NCI-H146 treated with DMSO at 0.1 percent for 48 hours (cell line): Measurements from ENCODE around the gene TCF20.
A peak's percentile ranks its signal among the peaks of the same experiment; 100 is the strongest.

ENCODE experiments used
- DNase-seq: peaks from one replicate; lab custom pipeline; 2025; ENCODE audit not compliant: unreplicated experiment; lab: John Stamatoyannopoulos, UW

TCF20 gene

GRCh38 chr22:42300259-42301076 is 30.0 kb upstream of the TCF20 start:
- DNase-seq = no peak

GRCh38 chr22:42299586-42300258 is 29.3 kb upstream of the TCF20 start:
- no peak for DNase-seq

- no peak for DNase-seq
Measured at GRCh38 chr22:42298746-42299145, 28.3 kb upstream of the TCF20 start.

- no peak for DNase-seq
Measured at GRCh38 chr22:42297778-42298177, 27.3 kb upstream of the TCF20 start.

GRCh38 chr22:42296883-42297282 is 26.4 kb upstream of the TCF20 start:
- no peak for DNase-seq

GRCh38 chr22:42296381-42296853 is 26.0 kb upstream of the TCF20 start:
- no peak for DNase-seq

GRCh38 chr22:42294034-42294985 is 23.9 kb upstream of the TCF20 start:
- DNase-seq = peak; percentile 63

- peak; percentile 47 for DNase-seq
Measured at GRCh38 chr22:42292732-42293520, 22.5 kb upstream of the TCF20 start.

GRCh38 chr22:42291287-42291686 is 20.8 kb upstream of the TCF20 start:
- DNase-seq = no peak

- no peak for DNase-seq
Measured at GRCh38 chr22:42289671-42290541, 19.5 kb upstream of the TCF20 start.

GRCh38 chr22:42288791-42289190 is 18.3 kb upstream of the TCF20 start:
- DNase-seq = no peak

GRCh38 chr22:42287174-42287890 is 16.9 kb upstream of the TCF20 start:
- DNase-seq = no peak

GRCh38 chr22:42286205-42286604 is 15.8 kb upstream of the TCF20 start:
- no peak for DNase-seq

- no peak for DNase-seq
Measured at GRCh38 chr22:42285604-42286003, 15.2 kb upstream of the TCF20 start.

GRCh38 chr22:42284643-42285181 is 14.3 kb upstream of the TCF20 start:
- DNase-seq = no peak

- DNase-seq = no peak
Measured at GRCh38 chr22:42284202-42284591, 13.7 kb upstream of the TCF20 start.

- no peak for DNase-seq
Measured at GRCh38 chr22:42283278-42284201, 13.1 kb upstream of the TCF20 start.

- no peak for DNase-seq
Measured at GRCh38 chr22:42282943-42283277, 12.5 kb upstream of the TCF20 start.
